Renal cortical epithelial cell (primary cell): ENCODE results near the gene PHGDH. TPM values are rescaled to one million over a fixed set of nuclear protein-coding genes. Genes with fewer than 3 reads are reported as not detected.

Experiments
- DNase-seq: peaks from one replicate; pipeline ENCODE4 v3.0.0-alpha.2; 2011; ENCODE audit warnings: low read depth
- total RNA-seq: library from RNA; depleted of rRNA; stranded (reverse); fragments of >200 nt; gene quantifications from 2 replicates; pipeline ENCODE4 v1.2.3, GENCODE V29; 2014

Gene PHGDH
- total RNA-seq, 1 donor from 2014 or later: 33.1 TPM

- DNase-seq: no peak
These were observed 78.9 kb downstream of the PHGDH start for GRCh38 chr1:119790451-119791198.

DNA sequence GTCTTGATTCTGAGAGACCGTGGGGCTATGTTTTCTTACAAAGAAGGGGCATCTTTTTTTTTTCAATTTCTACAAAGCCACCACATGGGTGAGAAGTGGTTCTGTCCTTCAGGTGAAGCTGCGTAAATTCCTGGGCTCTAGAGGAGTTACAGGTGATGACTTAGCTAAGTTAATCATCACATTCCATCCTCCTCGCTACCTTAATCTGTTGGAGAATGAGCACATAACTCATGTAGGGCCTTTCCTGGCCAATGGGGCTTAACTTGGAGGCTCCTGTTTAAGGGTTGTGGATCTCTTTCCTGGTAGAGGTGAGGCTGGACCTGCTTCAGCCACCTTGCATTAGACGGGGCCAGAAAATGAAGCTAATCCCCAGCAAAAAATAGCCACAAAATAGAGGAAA, 79.6 kb downstream of the PHGDH start:
- peak; percentile 37 for DNase-seq

Other genes with a start within 250 kb of the PHGDH start
- gene HSD3B1, start 204.7 kb upstream of the PHGDH start, total RNA-seq: not detected in 2 replicates
- 6.4 and 15.0 TPM in 2 replicates for gene ZNF697, start 63.7 kb upstream of the PHGDH start, total RNA-seq
- gene HMGCS2, start 57.0 kb downstream of the PHGDH start, total RNA-seq: not detected in 2 replicates
- gene REG4, start 99.5 kb downstream of the PHGDH start, total RNA-seq: not detected in 2 replicates
- not detected in 2 replicates for gene ADAM30, start 184.6 kb downstream of the PHGDH start, total RNA-seq